Right lobe of liver (tissue), 4 donors: ENCODE data around the gene SLC8A2.

Source experiments
- POLR2A ChIP-seq: fragments of 450-650 bp; IDR thresholded peaks from one replicate; pipeline ENCODE4 v1.6.1; 2017; ENCODE audit warnings: antibody characterized with exemption, mild to moderate bottlenecking
- TF ChIP-seq, protein P1 (sequence below), 4 donors: fragments of 200-600 bp in 3 of 4; fragments of 450-650 bp in 1 of 4; IDR thresholded peaks; one replicate each; pipeline versions ENCODE4 v1.5.1 to v1.8.0; 2016 to 2022; ENCODE audit warnings: antibody characterized with exemption in 4 of 4, mild to moderate bottlenecking in 2 of 4
- donor health status: DM: no; HTN: no; CAD: no.
- donor health status: DM: no; HTN: no; CAD: no.
- donor health status: DM: no; HTN: yes; CAD: no.

DNA sequence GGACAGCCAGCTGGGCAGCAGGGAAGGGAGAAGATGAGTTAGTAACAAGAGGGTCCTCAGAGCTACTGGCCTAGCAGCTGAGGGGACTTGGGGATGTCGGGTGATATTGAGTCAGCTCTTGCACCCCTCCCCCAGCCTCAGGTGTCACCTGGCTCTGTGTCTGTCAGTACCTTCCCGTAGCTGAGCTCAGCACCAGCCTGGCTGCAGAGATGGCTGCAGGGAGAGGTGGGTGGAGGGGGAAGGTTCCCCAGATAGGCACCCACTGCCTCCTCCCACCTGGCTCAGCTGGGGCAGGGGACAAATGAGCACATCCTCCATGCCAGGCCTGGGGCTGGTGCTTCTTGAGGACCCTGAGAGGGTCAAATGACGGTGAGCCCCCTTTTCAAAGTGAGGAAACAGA is 19.2 kb upstream of the SLC8A2 start:
- no peak for TF ChIP-seq POLR2A
- TF ChIP-seq, protein P1, sequence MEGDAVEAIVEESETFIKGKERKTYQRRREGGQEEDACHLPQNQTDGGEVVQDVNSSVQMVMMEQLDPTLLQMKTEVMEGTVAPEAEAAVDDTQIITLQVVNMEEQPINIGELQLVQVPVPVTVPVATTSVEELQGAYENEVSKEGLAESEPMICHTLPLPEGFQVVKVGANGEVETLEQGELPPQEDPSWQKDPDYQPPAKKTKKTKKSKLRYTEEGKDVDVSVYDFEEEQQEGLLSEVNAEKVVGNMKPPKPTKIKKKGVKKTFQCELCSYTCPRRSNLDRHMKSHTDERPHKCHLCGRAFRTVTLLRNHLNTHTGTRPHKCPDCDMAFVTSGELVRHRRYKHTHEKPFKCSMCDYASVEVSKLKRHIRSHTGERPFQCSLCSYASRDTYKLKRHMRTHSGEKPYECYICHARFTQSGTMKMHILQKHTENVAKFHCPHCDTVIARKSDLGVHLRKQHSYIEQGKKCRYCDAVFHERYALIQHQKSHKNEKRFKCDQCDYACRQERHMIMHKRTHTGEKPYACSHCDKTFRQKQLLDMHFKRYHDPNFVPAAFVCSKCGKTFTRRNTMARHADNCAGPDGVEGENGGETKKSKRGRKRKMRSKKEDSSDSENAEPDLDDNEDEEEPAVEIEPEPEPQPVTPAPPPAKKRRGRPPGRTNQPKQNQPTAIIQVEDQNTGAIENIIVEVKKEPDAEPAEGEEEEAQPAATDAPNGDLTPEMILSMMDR (IDR thresholded peaks at IDR 0.05): no peak
